Stimulated activated naive B cell treated with anti-CD40 and anti-IgM and Interleukin-4, amounts not matched to agents 10 μg/mL and 1 μg/mL and 100 μg/mL, for 72 hours (primary cell): ENCODE results near the gene USP2.

Source experiments
- ATAC-seq, 2 donors: fragments of 150-1000 bp; cut with Tn5 transposase; replicated peaks; 2 replicates each; pipeline ENCODE4 v1.10.0; 2021; ENCODE audit warnings: moderate library complexity in 1 of 2
- DNase-seq: peaks from one replicate; pipeline ENCODE4 v3.0.0; 2021
- H3K27ac Mint-ChIP-seq: one replicate; pipeline ENCODE4 v1.8.0; 2022; ENCODE audit warnings: mild to moderate bottlenecking, mixed read lengths
- H3K27me3 Mint-ChIP-seq, 2 donors: one replicate each; pipeline ENCODE4 v1.8.0; 2022; ENCODE audit warnings: mixed read lengths in 2 of 2
- H3K36me3 Mint-ChIP-seq, 2 donors: one replicate each; pipeline ENCODE4 v1.8.0; 2022; ENCODE audit warnings: mixed read lengths in 2 of 2, mild to moderate bottlenecking in 1 of 2
- H3K4me1 Mint-ChIP-seq, 2 donors: one replicate each; pipeline ENCODE4 v1.8.0; 2022; ENCODE audit warnings: mixed read lengths in 2 of 2, mild to moderate bottlenecking in 1 of 2
- H3K4me3 Mint-ChIP-seq, 2 donors: one replicate each; pipeline ENCODE4 v1.8.0; 2022; ENCODE audit warnings: mild to moderate bottlenecking in 2 of 2, mixed read lengths in 2 of 2, moderate library complexity in 1 of 2
- H3K9me3 Mint-ChIP-seq, 2 donors: one replicate each; pipeline ENCODE4 v1.8.0; 2022; ENCODE audit warnings: mixed read lengths in 2 of 2, mild to moderate bottlenecking in 1 of 2

The USP2 gene

DNA sequence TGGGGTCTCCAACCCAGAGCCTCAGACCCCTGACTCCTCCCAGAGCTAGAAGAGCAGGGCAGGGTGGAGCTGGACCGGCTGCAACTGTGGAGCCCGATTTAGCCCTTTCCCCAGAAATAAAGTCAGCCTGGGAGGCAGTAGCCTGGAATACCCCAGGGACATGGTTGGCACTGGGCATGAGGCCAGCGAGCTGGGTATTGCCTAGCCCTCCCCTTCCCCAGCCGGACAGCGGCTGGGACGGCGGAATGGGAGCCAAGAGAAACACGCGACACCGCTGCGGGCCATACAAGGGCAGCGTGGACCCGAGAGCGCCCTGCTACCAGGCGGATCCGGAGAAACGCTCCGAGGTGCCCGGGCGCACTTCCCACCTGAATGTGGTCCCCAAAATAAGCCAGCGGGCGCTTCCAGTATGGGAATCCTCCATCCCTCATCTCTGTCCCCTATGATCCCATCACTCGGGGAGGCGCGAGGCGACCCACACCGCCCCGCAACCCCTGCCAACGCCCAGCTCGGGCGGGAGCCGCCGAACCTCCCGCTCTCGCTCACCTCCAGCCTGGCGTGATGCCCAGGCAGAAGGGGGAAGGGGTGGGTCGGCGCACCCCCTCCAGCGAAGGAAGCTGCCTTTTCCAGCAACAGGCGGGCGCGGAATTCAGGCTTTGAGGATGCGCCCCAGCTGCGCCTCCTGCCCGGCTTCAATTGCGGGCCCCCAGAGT, 65.3 kb downstream of the USP2 start:
- peak overlapping the region; percentile 78 to 79 for H3K4me3 Mint-ChIP-seq
- peaks cover 18 to 40% of the 10 kb centered on the region in 2 donors for H3K4me1 Mint-ChIP-seq

DNA sequence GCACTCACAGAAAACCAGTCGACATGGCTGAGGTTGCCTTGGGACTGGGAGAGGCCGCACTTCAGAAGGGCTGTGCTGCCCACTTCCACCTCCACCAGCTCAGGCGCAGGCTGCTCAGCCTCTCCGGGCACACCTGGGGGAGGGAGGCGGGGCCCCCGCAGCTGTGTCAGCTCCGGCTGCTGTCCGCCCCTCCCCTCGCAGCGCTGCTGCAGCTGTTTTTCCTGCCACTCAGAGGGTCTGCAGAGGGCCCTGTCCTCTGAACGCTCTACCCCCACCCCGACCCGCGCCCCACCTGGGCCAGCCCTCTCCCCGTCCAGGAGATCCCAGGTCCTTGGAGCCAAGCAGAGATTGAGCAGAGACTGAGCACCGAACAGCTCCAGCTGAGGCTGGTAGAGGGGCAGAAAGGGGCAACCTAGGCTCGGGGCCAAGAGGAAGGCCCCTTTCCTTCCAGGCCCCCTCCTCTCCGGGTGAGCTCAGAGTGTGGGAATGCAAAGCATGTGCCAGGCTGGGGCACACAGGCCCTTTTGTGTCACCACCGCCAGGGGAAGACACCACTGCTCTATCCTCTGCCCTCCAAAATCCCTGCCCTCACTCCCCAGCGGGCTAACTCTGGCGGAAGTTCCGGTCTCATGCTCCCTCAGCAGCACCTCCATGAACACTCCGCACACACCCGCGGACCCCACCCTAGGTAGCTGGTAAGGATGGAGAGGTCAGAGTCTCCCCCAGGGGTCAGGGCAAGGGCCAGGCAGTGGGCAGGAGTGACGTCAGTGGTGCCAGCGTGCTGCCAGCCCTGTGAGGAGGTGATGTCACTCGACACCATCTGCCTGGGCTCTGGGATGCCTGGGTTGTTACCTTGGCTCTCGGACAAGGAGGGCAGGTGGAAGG, 66.1 kb downstream of the USP2 start:
- Mint-ChIP-seq H3K4me1 (peaks cover 18 to 38% of the 10 kb centered on the region in 2 donors), H3K9me3 (no peaks in the 10 kb centered on the region), H3K4me3 (peak overlapping the region; percentile 74 to 78), H3K27ac (no peak overlapping the region), H3K27me3 (peaks cover 35 to 63% of the 10 kb centered on the region in 2 donors), H3K36me3 (peaks cover 1 to 4% of the 10 kb centered on the region in 2 donors)
- ATAC-seq (peak; percentile 57 to 60), DNase-seq (no peak)

More for the DNA sequence above, 65.3 kb downstream of the USP2 start:
- no peak overlapping the region for H3K27ac Mint-ChIP-seq
- ATAC-seq, result no peak
- peaks cover 35 to 63% of the 10 kb centered on the region in 2 donors for H3K27me3 Mint-ChIP-seq
- no peak for DNase-seq
- no peaks in the 10 kb centered on the region for H3K9me3 Mint-ChIP-seq
- H3K36me3 Mint-ChIP-seq, result peaks cover 1 to 4% of the 10 kb centered on the region in 2 donors

DNA sequence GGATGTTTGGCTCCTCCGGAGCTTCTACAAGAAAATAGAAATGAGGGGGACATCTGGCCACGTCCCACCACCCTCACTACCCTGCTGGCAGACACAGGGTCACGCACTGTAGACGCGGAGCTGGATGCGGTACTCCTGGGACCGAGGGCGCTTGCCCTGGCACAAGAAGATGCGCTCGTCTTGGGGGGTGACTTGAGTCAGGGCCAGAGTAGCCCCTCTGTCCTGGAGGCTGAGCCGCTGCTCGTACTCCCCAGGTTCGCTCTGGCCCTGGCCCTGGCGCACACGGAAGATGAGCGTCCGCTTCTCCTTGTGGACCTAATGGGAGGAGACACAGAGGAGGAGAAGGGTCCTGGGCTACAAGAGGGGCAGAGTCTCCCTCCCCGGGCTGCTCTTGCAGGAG, 66.8 kb downstream of the USP2 start:
- Mint-ChIP-seq H3K27me3 (peaks cover 31 to 59% of the 10 kb centered on the region in 2 donors), H3K9me3 (no peaks in the 10 kb centered on the region), H3K4me1 (peaks cover 17 to 35% of the 10 kb centered on the region in 2 donors), H3K4me3 (peak overlapping the region; percentile 23 to 74), H3K27ac (no peak overlapping the region), H3K36me3 (peaks cover 1 to 5% of the 10 kb centered on the region in 2 donors)
- DNase-seq, result no peak
- ATAC-seq, result no peak

DNA sequence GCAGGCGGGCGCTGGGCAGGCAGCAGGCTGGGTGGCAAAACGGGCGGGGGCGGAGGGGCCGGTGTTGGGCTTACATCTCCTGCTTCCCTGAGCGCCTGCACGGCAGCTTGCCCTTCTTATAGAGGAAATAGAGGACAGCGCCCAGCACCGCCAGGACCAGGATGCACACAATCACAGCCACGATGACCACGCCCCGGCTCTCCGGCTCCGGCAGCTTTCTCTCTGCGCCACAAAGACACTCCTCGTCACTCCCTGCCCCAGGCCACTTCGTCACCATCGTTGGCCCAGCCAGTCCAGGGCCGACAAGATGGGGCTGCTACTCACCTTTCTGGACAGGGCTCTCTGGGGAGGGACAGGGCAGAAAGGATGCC, 70.8 kb downstream of the USP2 start:
- peaks cover 8 to 12% of the 10 kb centered on the region in 2 donors for H3K4me1 Mint-ChIP-seq
- H3K4me3 Mint-ChIP-seq, result no peak overlapping the region
- ATAC-seq (no peak), DNase-seq (no peak)
- peaks cover 7 to 20% of the 10 kb centered on the region in 2 donors for H3K36me3 Mint-ChIP-seq
- peak overlapping the region; percentile 44 for H3K27ac Mint-ChIP-seq
- peaks cover 16 to 23% of the 10 kb centered on the region in 2 donors for H3K27me3 Mint-ChIP-seq
- H3K9me3 Mint-ChIP-seq, result no peaks in the 10 kb centered on the region

DNA sequence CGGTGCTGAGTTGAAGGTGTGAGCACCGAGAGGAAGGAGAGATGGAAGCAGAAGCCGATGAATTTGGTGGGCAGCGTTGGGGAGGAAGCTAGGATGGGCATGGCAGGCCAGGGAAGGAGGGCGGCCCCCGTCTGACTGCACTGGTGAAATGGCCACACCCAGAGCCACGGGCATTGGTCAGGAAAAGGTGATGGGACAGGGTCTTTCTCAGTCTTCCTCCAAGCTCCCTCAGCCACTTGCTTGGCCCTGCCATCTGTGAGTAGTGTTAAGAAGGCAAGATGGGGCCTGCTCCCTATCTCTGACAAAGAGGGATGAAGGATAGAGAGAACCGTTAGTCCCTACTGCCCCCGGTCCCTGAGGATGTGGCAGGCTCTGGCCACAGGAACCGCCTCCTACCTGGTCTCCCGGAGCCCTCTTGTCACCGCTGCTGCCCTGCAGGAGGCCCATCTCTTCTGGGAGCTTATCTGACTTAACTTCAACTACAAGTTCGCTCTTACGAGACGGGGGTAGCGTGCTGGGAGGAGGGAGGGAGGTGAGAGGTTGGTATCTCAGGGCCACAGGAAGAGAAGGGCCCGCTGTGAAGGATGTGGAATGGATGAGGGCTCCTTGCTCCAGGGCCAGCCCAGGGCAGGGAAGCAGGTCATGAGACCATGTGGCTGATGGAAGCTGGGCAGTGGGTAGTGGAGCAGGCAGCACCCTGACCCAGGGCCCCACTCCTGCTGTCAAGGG, 71.4 kb downstream of the USP2 start:
- Mint-ChIP-seq H3K4me1 (peaks cover 3 to 6% of the 10 kb centered on the region in 2 donors), H3K36me3 (peaks cover 10 to 23% of the 10 kb centered on the region in 2 donors), H3K27ac (peak overlapping the region; percentile 65), H3K4me3 (no peak overlapping the region), H3K27me3 (peaks cover 10 to 17% of the 10 kb centered on the region in 2 donors), H3K9me3 (no peaks in the 10 kb centered on the region)
- no peak for DNase-seq
- ATAC-seq, result no peak

DNA sequence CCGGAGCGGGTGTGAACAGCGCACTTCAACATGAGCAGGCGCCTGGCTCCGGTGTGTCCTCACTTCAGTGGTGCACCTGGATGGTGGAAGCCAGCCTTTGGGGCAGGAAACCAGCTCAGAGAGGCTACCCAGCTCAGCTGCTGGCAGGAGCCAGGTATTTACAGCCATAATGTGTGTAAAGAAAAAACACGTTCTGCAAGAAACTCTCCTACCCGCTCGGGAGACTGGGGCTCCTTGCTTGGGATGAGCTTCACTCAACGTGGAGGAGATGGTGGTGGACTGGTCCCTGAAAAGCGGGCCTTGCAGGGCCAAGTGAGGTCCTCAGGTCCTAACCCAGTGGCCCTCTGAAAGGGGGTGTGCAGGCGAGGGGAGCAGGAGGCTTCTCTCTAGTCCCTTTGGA, 72.1 kb downstream of the USP2 start:
- Mint-ChIP-seq H3K27ac (no peak overlapping the region), H3K4me1 (no peaks in the 10 kb centered on the region), H3K36me3 (peaks cover 11 to 27% of the 10 kb centered on the region in 2 donors), H3K27me3 (peaks cover 4 to 10% of the 10 kb centered on the region in 2 donors), H3K9me3 (no peaks in the 10 kb centered on the region), H3K4me3 (no peak overlapping the region)
- no peak for DNase-seq
- ATAC-seq, result no peak

DNA sequence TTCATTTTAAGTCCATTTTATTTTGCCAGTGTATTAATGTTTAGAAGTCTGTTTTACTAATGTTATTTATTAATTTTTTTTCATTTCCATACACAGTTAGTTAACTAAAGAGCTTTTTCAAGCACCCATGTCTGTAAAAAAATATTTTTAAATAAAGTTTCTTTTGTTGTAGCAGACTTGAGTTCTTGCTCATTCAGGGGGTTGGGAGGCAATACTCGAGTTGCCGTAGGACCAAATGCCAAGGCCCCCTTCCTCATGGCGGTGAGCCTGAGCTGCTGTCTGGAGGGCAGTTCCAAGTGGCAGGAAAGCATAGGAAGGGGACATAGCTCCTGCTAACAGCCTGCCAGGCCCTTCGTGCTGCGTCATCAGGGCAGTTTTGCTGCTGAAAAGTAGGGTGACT, 73.5 kb downstream of the USP2 start:
- H3K4me3 Mint-ChIP-seq, result no peak overlapping the region
- H3K27ac Mint-ChIP-seq, result no peak overlapping the region
- H3K4me1 Mint-ChIP-seq, result no peaks in the 10 kb centered on the region
- H3K9me3 Mint-ChIP-seq, result no peaks in the 10 kb centered on the region
- peaks cover 24 to 42% of the 10 kb centered on the region in 2 donors for H3K36me3 Mint-ChIP-seq
- DNase-seq (no peak), ATAC-seq (no peak)
- H3K27me3 Mint-ChIP-seq, result peaks cover 0 to 6% of the 10 kb centered on the region in 2 donors

DNA sequence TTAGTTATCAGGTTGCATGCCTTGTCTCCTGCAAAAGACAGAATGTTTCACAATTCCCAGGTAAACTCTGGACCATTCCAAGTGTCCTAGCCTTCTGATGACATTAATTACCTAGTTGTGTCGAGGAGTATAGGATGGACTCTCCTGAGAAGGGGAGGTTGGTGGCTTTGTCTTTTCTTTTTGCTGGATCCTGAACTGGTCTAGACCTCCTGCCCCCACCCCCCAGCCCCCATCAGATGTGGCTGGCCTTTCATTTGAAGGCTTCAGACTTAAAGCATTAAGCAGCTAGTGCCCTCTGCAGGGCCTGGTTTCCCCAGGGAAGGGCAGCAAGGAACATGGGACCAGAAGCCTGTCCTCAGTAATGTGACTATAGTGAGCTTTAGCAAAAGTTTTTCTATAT, 74.3 kb downstream of the USP2 start:
- H3K9me3 Mint-ChIP-seq, result no peaks in the 10 kb centered on the region
- peaks cover 28 to 46% of the 10 kb centered on the region in 2 donors for H3K36me3 Mint-ChIP-seq
- no peak overlapping the region for H3K4me3 Mint-ChIP-seq
- H3K4me1 Mint-ChIP-seq, result no peaks in the 10 kb centered on the region
- H3K27ac Mint-ChIP-seq, result no peak overlapping the region
- H3K27me3 Mint-ChIP-seq, result peaks cover 0 to 1% of the 10 kb centered on the region in 2 donors
- DNase-seq, result no peak
- no peak for ATAC-seq

DNA sequence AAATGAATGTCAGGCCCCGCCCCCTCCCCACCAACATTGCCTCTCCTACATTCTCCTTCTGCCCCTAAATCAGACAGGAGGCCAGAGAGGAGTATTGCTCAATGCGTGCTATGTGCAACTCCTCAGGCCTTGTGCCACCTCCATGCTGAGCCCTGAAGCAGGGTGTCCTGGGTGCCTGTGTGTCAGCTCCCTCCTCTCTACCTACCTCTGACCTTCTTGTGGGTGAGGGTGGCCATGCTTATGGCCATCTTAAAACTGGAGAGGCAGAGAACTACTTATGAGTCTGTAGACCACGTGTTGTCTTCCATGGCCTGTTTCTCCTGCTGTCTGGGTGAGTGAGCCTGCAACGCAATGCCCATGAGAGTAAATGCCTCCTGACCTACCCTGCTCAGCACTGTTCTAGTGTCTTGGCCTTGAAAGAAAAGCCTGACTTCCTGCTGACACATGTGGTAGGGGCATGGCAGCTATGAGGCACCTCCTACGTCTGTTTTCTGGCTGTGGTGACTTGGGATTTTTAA, 75.1 kb downstream of the USP2 start:
- Mint-ChIP-seq H3K36me3 (peaks cover 30 to 50% of the 10 kb centered on the region in 2 donors), H3K27ac (no peak overlapping the region), H3K4me3 (no peak overlapping the region), H3K4me1 (no peaks in the 10 kb centered on the region), H3K27me3 (no peaks in the 10 kb centered on the region), H3K9me3 (no peaks in the 10 kb centered on the region)
- ATAC-seq (no peak), DNase-seq (no peak)

DNA sequence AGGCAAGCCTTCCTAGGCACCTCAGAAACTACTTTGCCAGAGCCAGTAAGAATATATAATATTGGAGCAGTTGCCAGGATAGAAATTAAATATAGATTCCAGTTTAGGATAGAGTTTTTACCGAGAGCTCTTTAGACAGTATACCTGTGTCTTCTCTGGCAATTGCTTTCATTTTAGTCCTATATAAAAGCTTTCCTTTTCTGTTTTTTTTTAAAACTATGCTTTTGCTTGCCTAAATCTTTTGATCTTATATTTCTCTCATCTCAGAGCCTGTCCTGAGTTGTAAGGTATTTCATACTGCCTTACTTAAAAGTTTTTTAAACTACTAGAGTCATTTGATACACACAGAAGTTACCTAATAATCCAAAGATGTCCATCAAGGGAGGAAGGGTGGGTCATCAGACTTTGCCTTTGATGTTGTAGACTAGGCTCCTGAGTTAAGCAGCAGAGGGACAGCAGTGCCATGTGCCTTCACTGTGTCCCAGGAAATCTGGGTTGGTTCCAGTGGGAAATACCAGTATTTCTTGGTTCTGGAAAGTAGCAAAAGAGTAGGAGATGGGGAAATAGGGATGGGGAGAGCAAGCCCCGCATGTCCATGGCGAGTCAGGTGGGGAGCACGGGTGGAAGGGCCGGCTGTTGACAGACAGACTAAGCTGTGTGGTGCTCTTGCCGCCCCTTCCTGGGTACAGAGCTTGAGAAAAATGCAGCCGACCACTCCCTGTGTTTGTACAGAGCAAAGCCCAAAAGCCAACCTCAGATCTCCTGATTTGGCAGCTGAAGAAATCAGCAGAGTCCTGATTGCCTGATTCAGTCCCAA, 75.7 kb downstream of the USP2 start:
- H3K27me3 Mint-ChIP-seq, result no peaks in the 10 kb centered on the region
- H3K27ac Mint-ChIP-seq, result no peak overlapping the region
- no peaks in the 10 kb centered on the region for H3K9me3 Mint-ChIP-seq
- no peaks in the 10 kb centered on the region for H3K4me1 Mint-ChIP-seq
- H3K4me3 Mint-ChIP-seq, result no peak overlapping the region
- DNase-seq (no peak), ATAC-seq (no peak)
- peaks cover 33 to 57% of the 10 kb centered on the region in 2 donors for H3K36me3 Mint-ChIP-seq
